HFF-Myc (cell line): ENCODE measurements around the gene ADARB2.

ENCODE experiments used
- DNase-seq: peaks from one replicate; pipeline ENCODE4 v3.0.0-alpha.2; 2011; ENCODE audit warnings: low read depth; ENCODE audit errors: extremely low read depth
- H3K4me3 ChIP-seq: replicated peaks from 2 replicates; pipeline ENCODE4 v1.5.1; 2011; ENCODE audit warnings: low read depth, mild to moderate bottlenecking, control low read depth, low read length
- CTCF ChIP-seq: IDR thresholded peaks from 2 replicates; pipeline ENCODE4 v1.5.1; 2012; ENCODE audit warnings: mild to moderate bottlenecking, low read depth, low read length, control low read depth; ENCODE audit errors: missing control alignments

Gene ADARB2

GRCh38 chr10:1690086-1690485 is 47.2 kb downstream of the ADARB2 start:
- DNase-seq, result no peak
- no peak for TF ChIP-seq CTCF
- no peak overlapping the region for H3K4me3 ChIP-seq

DNA sequence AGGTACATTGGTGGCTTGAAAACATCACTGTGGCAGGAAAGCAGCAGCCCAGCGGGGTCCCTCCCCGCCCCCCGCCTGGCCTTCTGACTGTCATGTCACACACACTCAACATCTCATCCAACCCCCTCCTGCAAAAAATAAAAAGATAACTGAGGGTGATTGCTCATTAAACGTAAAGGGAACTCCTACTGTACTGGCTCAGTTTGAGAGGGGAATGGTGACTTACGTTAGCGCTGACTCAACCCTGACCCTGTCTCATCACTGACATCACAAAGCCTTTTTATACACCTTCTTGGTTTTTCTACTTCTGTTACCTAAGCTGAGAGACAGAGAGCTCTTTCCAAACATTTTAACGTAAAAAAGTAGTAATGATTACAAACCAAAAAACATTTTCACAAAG is 48.8 kb downstream of the ADARB2 start:
- no peak for TF ChIP-seq CTCF
- H3K4me3 ChIP-seq, result no peak overlapping the region
- DNase-seq, result no peak

- no peak for TF ChIP-seq CTCF
- H3K4me3 ChIP-seq, result no peak overlapping the region
- DNase-seq, result no peak
These were observed 49.6 kb downstream of the ADARB2 start for GRCh38 chr10:1687623-1688150.

DNA sequence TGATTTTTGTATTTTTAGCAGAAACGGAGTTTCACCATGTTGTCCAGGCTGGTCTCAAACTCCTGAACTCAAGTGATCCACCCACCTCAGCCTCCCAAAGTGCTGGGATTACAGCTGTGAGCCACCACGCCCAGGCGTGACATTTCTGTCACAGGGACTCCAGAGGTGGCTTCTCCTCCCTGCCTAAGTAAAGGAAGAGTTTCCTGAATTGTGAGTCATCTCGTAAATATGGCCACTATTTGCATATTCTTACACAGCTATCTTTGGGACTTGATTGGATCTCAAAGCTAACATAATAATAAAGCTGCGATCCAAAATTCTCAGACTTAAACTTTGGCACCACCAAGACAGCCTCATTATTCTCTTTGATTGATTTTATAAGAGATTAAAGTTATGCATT is 50.1 kb downstream of the ADARB2 start:
- no peak overlapping the region for H3K4me3 ChIP-seq
- no peak for DNase-seq
- no peak for TF ChIP-seq CTCF

- no peak overlapping the region for H3K4me3 ChIP-seq
- DNase-seq, result no peak
- TF ChIP-seq CTCF, result no peak
These were observed 50.9 kb downstream of the ADARB2 start for GRCh38 chr10:1686491-1686749.

- H3K4me3 ChIP-seq, result no peak overlapping the region
- DNase-seq, result no peak
- no peak for TF ChIP-seq CTCF
These were observed 51.4 kb downstream of the ADARB2 start for GRCh38 chr10:1685699-1686490.

GRCh38 chr10:1684991-1685390 is 52.3 kb downstream of the ADARB2 start:
- DNase-seq, result no peak
- H3K4me3 ChIP-seq, result no peak overlapping the region
- TF ChIP-seq CTCF, result no peak
